T1000 (cell line): Measurements from ENCODE around the gene HEMK1.

ENCODE experiments used
- DNase-seq: peaks from one replicate; lab custom pipeline; 2025; ENCODE audit warnings: mixed read lengths; lab: John Stamatoyannopoulos, UW

HEMK1 gene

GRCh38 chr3:50602595-50603191 is 33.4 kb downstream of the HEMK1 start:
- DNase-seq, result no peak

DNA sequence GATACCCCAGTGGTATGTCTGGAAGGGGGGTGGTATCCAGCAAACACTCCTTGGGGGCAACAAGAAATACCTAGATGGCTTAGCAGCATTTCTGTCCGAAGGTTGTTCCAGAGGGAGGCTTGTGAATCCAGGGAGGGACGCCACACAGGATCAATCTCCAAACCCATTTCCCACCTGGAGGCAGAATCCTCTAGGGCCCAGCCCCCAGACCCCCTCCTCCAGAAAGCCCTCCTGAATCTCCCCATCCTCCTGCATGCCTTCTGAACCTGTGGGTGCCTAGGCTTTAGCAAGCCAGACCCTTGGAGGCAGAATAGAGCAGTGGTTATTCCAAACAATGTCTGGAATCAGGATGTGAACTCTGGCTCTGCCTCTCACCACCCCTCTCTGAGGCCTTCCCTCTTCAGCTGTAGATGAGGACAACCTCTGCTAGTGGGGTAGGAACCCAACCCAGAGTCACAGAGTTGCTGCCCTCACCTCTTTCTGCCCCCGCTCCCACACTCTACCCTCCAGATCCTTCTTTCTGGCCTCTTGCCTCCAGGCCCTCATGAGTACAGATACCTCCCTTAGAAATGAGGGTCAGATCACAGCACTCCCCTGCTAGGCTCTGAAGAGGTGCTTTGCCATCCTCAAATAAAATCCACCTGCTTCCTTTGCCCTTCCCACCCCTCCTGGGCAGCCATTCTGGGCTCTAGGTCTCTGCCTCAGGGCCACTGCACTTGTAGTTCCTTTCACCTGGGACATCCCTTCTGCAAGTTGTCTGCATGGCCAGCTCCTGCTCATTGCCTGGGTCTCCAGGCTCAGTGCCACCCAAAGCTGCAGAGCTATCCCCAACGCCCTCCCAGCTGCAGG is 34.2 kb downstream of the HEMK1 start:
- DNase-seq, result no peak

DNA sequence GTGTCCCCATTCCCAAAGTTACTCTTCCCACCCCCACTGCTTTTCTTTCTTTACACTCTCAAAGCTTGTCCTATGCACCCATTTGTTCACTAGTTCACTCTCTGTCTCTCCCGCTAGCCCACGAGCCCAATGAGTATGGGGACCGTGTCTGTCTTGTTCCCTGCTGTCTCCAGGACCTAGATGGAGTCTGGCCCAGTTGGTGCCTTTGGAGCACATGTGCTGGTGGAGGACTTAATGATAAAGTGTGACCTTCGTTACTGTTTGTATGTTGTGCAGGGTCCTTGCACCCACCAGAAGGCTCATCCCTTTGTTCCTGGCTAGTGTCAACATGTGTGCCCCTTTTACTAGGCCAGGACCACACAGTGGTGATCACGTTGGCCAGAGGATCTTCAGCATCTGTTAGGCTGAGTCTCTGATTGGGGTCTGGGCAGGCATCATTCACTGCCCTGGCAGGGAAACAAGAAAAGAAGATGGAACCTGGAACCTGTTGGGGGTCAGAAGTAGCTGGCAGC is 34.8 kb downstream of the HEMK1 start:
- no peak for DNase-seq

GRCh38 chr3:50604628-50605588 is 35.6 kb downstream of the HEMK1 start:
- no peak for DNase-seq

GRCh38 chr3:50605901-50606326 is 36.6 kb downstream of the HEMK1 start:
- no peak for DNase-seq

GRCh38 chr3:50606596-50606995 is 37.3 kb downstream of the HEMK1 start:
- no peak for DNase-seq

GRCh38 chr3:50607271-50608091 is 38.2 kb downstream of the HEMK1 start:
- no peak for DNase-seq

- DNase-seq, result no peak
Measured at GRCh38 chr3:50608278-50608677, 39.0 kb downstream of the HEMK1 start.

- DNase-seq, result no peak
Measured at GRCh38 chr3:50609071-50609762, 39.9 kb downstream of the HEMK1 start.

DNA sequence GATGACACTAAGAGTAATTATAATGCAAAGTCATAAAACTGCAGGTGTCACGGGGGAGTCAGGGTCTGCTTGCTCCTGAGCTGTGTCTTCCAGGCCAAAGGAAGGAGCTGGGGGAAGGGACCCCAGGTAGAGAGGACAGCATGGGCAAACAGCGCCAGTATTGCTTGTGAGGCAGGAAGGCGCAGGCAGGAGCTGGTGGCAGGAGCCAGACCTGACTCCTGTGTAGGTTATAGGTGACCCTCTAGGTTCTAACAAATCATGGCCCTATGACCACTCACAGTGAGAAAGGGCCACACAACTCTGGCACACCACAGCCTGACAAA is 40.4 kb downstream of the HEMK1 start:
- no peak for DNase-seq

- DNase-seq, result no peak
Measured at GRCh38 chr3:50610181-50610971, 41.1 kb downstream of the HEMK1 start.

GRCh38 chr3:50610992-50611463 is 41.7 kb downstream of the HEMK1 start:
- DNase-seq, result no peak

GRCh38 chr3:50611464-50612233 is 42.3 kb downstream of the HEMK1 start, which contains the start of gene CISH:
CISH (minus strand) TSS chr3:50611774; CDS start chr3:50611650, 124 bp downstream.
- DNase-seq, result peak; percentile 95

- no peak for DNase-seq
Measured at GRCh38 chr3:50612234-50612882, 43.0 kb downstream of the HEMK1 start.

DNA sequence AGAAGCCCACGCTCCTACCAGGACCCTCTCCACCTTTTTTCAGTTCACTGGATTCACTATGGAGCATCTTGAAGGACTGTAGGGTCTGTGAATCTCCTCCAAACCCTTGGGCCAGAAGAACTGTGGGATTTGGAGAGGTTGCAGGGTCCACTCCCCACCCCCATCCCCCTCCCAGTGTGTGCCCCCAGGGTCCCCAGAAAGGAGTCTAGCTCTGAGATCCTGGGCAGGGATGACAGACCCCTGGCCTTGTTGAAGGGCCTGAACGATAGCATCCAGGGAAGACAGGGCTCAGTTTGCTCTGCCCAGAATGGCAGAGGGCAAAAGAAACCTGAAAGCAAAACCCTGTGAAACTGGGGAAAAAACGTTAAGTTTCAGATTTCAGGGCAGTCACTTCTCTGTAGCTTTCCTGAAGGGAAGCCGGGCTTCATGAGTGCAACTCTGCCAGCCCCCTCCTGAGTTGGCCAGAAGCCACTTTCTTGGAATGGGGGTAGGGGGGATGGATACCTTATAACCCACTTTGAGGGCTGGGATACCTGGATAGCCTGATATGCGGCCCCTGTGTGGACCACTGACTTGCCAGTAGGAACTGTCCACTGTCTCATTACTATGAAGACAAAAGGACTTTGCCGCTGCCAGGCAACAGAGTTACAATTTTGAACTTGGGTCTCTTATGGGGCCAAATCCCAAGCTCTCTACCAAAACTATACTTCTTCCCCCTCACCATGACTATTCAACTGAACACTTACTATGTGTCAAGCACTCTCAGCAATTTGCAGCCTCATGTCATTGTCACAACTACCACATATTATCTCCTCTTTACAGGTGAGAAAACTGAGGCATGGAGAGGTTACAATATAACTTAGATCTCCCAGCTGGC is 43.9 kb downstream of the HEMK1 start:
- no peak for DNase-seq

DNA sequence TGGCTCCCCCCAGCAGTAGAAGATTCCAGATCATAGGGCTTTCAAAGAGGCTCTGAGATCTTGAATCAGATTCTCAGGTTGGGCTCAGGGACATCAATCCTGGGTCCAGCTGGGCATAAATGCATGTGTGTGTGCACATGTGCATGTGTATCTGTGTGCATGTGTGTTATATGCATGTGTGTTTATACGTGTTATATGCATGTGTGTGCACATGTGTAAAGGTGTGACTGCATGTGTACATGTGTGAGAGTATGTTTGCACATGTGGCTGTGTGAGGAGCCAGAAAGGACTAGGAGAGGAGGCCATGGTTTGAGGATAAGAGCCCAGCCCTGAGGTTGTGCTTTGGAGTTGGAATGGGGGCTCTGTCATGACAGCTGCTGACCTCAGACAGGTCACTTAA is 45.9 kb downstream of the HEMK1 start:
- DNase-seq, result no peak

DNA sequence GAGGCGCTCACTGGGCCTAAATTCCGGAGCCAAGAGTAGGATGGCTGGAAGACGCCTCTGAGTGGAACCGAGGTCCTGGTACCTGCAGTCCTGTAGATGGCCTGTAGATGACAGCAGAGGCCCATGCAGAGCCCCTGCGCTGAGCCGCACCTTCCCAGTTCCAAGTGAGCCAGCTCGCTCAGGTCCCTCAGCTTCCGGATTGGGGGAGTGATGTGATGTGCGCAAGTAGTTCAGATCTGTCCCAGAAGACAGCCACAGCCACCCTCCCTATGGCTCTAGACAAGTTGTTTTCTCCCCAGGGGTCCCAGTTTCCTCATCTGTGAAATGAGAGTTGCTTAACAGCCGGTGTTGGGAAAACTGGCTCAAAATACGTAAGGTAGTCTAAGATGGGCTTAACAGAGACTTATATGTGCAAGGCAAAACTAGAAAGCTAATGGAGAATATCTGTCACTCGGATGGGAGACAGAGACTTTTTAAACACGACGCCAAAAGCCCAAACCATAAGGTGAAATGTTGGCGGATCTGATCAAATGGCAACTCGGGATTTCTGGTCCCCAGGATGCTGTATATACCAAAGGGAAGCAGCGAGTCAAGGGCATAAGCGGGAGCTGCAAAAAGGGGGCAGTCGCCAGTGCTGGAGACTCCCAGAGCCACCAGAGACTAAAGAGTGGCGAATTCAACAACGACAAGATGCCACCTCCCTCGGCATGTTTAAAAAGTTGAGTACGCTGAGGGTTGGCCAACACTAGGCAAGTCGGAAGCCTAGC is 46.9 kb downstream of the HEMK1 start:
- DNase-seq, result peak; percentile 80
